ENCODE data around the gene CNN1.
A peak's percentile ranks its signal among the peaks of the same experiment; 100 is the strongest.
"Not testable (repeated sequence)": the region's sequence is repeated elsewhere in the genome, so short reads cannot be mapped to it uniquely, and the experiment has no call there.

Gene CNN1

GRCh38 chr19:11552666-11553372 lies 14.2 kb downstream of the CNN1 start:
- Histone ChIP-seq H3K9me3 (ENCODE audit: control insufficient read depth, low read length) (no peaks in the 10 kb centered on the region), H3K36me3 (ENCODE audit: control insufficient read depth, insufficient read depth, low read length) (peaks cover 64% of the 10 kb centered on the region), H3K4me1 (ENCODE audit: control insufficient read depth, insufficient read depth, low read length, poor library complexity, severe bottlenecking) (no peaks in the 10 kb centered on the region), H3K27ac (ENCODE audit: low read depth, low read length, severe bottlenecking) (no peak overlapping the region), H3K4me3 (ENCODE audit: extremely low read depth, insufficient read depth, low read length, poor library complexity, severe bottlenecking) (no peak overlapping the region)
- 94 to 95% methylated on average over 12 to 13 of the region's 20 CpGs for WGBS, 2 experiments (ENCODE audit: insufficient coverage in 2 of 2)

GRCh38 chr19:11554160-11554559 lies 15.5 kb downstream of the CNN1 start:
- Histone ChIP-seq H3K36me3 (ENCODE audit: control insufficient read depth, insufficient read depth, low read length) (peaks cover 57% of the 10 kb centered on the region), H3K27ac (ENCODE audit: low read depth, low read length, severe bottlenecking) (no peak overlapping the region), H3K4me1 (ENCODE audit: control insufficient read depth, insufficient read depth, low read length, poor library complexity, severe bottlenecking) (no peaks in the 10 kb centered on the region), H3K9me3 (ENCODE audit: control insufficient read depth, low read length) (no peaks in the 10 kb centered on the region), H3K4me3 (ENCODE audit: extremely low read depth, insufficient read depth, low read length, poor library complexity, severe bottlenecking) (no peak overlapping the region)
- WGBS, 2 experiments (ENCODE audit: insufficient coverage in 2 of 2), result 96 to 99% methylated on average over 7 to 11 of the region's 12 CpGs

- 94 to 96% methylated on average over 3 to 5 of the region's 6 CpGs for WGBS, 2 experiments (ENCODE audit: insufficient coverage in 2 of 2)
- Histone ChIP-seq H3K9me3 (ENCODE audit: control insufficient read depth, low read length) (no peaks in the 10 kb centered on the region), H3K4me3 (ENCODE audit: extremely low read depth, insufficient read depth, low read length, poor library complexity, severe bottlenecking) (no peak overlapping the region), H3K36me3 (ENCODE audit: control insufficient read depth, insufficient read depth, low read length) (peaks cover 47% of the 10 kb centered on the region), H3K27ac (ENCODE audit: low read depth, low read length, severe bottlenecking) (no peak overlapping the region), H3K4me1 (ENCODE audit: control insufficient read depth, insufficient read depth, low read length, poor library complexity, severe bottlenecking) (no peaks in the 10 kb centered on the region)
These were observed 16.6 kb downstream of the CNN1 start for GRCh38 chr19:11555246-11555645.

- Histone ChIP-seq H3K4me3 (ENCODE audit: extremely low read depth, insufficient read depth, low read length, poor library complexity, severe bottlenecking) (no peak overlapping the region), H3K9me3 (ENCODE audit: control insufficient read depth, low read length) (no peaks in the 10 kb centered on the region), H3K27ac (ENCODE audit: low read depth, low read length, severe bottlenecking) (no peak overlapping the region), H3K36me3 (ENCODE audit: control insufficient read depth, insufficient read depth, low read length) (peaks cover 36% of the 10 kb centered on the region), H3K4me1 (ENCODE audit: control insufficient read depth, insufficient read depth, low read length, poor library complexity, severe bottlenecking) (no peaks in the 10 kb centered on the region)
- WGBS, 2 experiments (ENCODE audit: insufficient coverage in 2 of 2), result 90 to 100% methylated on average over 1 to 4 of the region's 4 CpGs
These were observed 18.2 kb downstream of the CNN1 start for GRCh38 chr19:11556634-11557420.

GRCh38 chr19:11558881-11559828 lies 20.5 kb downstream of the CNN1 start, which contains the start of gene ELOF1:
ELOF1 (minus strand) TSS chr19:11559230; CDS start chr19:11554347, 4,883 bp downstream.
- 0 to 6% methylated on average over 44 to 46 of the region's 57 CpGs for WGBS, 2 experiments (ENCODE audit: insufficient coverage in 2 of 2)
- H3K4me3 ChIP-seq (ENCODE audit: extremely low read depth, insufficient read depth, low read length, poor library complexity, severe bottlenecking), result peak within 1 kb of the TSS; percentile 97
- H3K27ac ChIP-seq (ENCODE audit: low read depth, low read length, severe bottlenecking), result no peak within 1 kb of the TSS
- H3K36me3 ChIP-seq (ENCODE audit: control insufficient read depth, insufficient read depth, low read length), result peaks cover 18% of the 10 kb centered on the region
- H3K4me1 ChIP-seq (ENCODE audit: control insufficient read depth, insufficient read depth, low read length, poor library complexity, severe bottlenecking), result no peaks in the 10 kb centered on the region
- H3K9me3 ChIP-seq (ENCODE audit: control insufficient read depth, low read length), result no peaks in the 10 kb centered on the region

GRCh38 chr19:11560404-11561051 lies 21.9 kb downstream of the CNN1 start:
- no peak overlapping the region for H3K4me3 ChIP-seq (ENCODE audit: extremely low read depth, insufficient read depth, low read length, poor library complexity, severe bottlenecking)
- H3K4me1 ChIP-seq (ENCODE audit: control insufficient read depth, insufficient read depth, low read length, poor library complexity, severe bottlenecking), result no peaks in the 10 kb centered on the region
- WGBS, 2 experiments (ENCODE audit: insufficient coverage in 2 of 2), result 34 to 37% methylated on average over 6 to 7 of the region's 9 CpGs
- H3K9me3 ChIP-seq (ENCODE audit: control insufficient read depth, low read length), result no peaks in the 10 kb centered on the region
- H3K36me3 ChIP-seq (ENCODE audit: control insufficient read depth, insufficient read depth, low read length), result peaks cover 5% of the 10 kb centered on the region
- H3K27ac ChIP-seq (ENCODE audit: low read depth, low read length, severe bottlenecking), result no peak overlapping the region

GRCh38 chr19:11563532-11563931 lies 24.9 kb downstream of the CNN1 start:
- Histone ChIP-seq H3K4me1 (ENCODE audit: control insufficient read depth, insufficient read depth, low read length, poor library complexity, severe bottlenecking) (no peaks in the 10 kb centered on the region), H3K9me3 (ENCODE audit: control insufficient read depth, low read length) (no peaks in the 10 kb centered on the region), H3K36me3 (ENCODE audit: control insufficient read depth, insufficient read depth, low read length) (no peaks in the 10 kb centered on the region), H3K27ac (ENCODE audit: low read depth, low read length, severe bottlenecking) (no peak overlapping the region), H3K4me3 (ENCODE audit: extremely low read depth, insufficient read depth, low read length, poor library complexity, severe bottlenecking) (no peak overlapping the region)
- WGBS, 2 experiments (ENCODE audit: insufficient coverage in 2 of 2), result 89 to 99% methylated on average over 7 to 8 of the region's 8 CpGs

- H3K36me3 ChIP-seq (ENCODE audit: control insufficient read depth, insufficient read depth, low read length); H3K4me1 ChIP-seq (ENCODE audit: control insufficient read depth, insufficient read depth, low read length, poor library complexity, severe bottlenecking); H3K27ac ChIP-seq (ENCODE audit: low read depth, low read length, severe bottlenecking); H3K9me3 ChIP-seq (ENCODE audit: control insufficient read depth, low read length); H3K4me3 ChIP-seq (ENCODE audit: extremely low read depth, insufficient read depth, low read length, poor library complexity, severe bottlenecking): not testable (repeated sequence)
- 94 to 100% methylated on average over 2 to 4 of the region's 6 CpGs for WGBS, 2 experiments (ENCODE audit: insufficient coverage in 2 of 2)
These were observed 25.6 kb downstream of the CNN1 start for GRCh38 chr19:11564082-11564807.

GRCh38 chr19:11565649-11565980 lies 27.0 kb downstream of the CNN1 start:
- not testable (repeated sequence) for H3K36me3 ChIP-seq (ENCODE audit: control insufficient read depth, insufficient read depth, low read length); H3K4me1 ChIP-seq (ENCODE audit: control insufficient read depth, insufficient read depth, low read length, poor library complexity, severe bottlenecking); H3K9me3 ChIP-seq (ENCODE audit: control insufficient read depth, low read length); H3K27ac ChIP-seq (ENCODE audit: low read depth, low read length, severe bottlenecking); H3K4me3 ChIP-seq (ENCODE audit: extremely low read depth, insufficient read depth, low read length, poor library complexity, severe bottlenecking)
- WGBS, 2 experiments (ENCODE audit: insufficient coverage in 2 of 2), result 73 to 100% methylated on average over 1 of the region's 5 CpGs

- no peak overlapping the region for H3K4me3 ChIP-seq (ENCODE audit: extremely low read depth, insufficient read depth, low read length, poor library complexity, severe bottlenecking)
- 89 to 100% methylated on average over 1 to 2 of the region's 2 CpGs for WGBS, 2 experiments (ENCODE audit: insufficient coverage in 2 of 2)
- H3K27ac ChIP-seq (ENCODE audit: low read depth, low read length, severe bottlenecking), result no peak overlapping the region
- no peaks in the 10 kb centered on the region for H3K36me3 ChIP-seq (ENCODE audit: control insufficient read depth, insufficient read depth, low read length)
- H3K9me3 ChIP-seq (ENCODE audit: control insufficient read depth, low read length), result no peaks in the 10 kb centered on the region
- H3K4me1 ChIP-seq (ENCODE audit: control insufficient read depth, insufficient read depth, low read length, poor library complexity, severe bottlenecking), result no peaks in the 10 kb centered on the region
These were observed 27.5 kb downstream of the CNN1 start for GRCh38 chr19:11566164-11566563.
